Progenitor cell of endocrine pancreas (in vitro differentiated cells): ENCODE results near the gene IMP3. TPM values are rescaled to one million over a fixed set of nuclear protein-coding genes. Genes with fewer than 3 reads are reported as not detected.
A peak's percentile ranks its signal among the peaks of the same experiment; 100 is the strongest.

Source experiments
- DNase-seq: peaks from one replicate; pipeline ENCODE4 v3.0.0; 2021; ENCODE audit warnings: low spot score; ENCODE audit not compliant: unreplicated experiment
- H3K27ac Mint-ChIP-seq: 2 replicates; pipeline ENCODE4 v1.8.0; 2021; ENCODE audit warnings: mild to moderate bottlenecking, moderate library complexity, mixed read lengths
- H3K27me3 Mint-ChIP-seq: 2 replicates; pipeline ENCODE4 v1.8.0; 2021; ENCODE audit warnings: mixed read lengths
- H3K36me3 Mint-ChIP-seq: 2 replicates; pipeline ENCODE4 v1.8.0; 2022; ENCODE audit warnings: mixed read lengths; ENCODE audit not compliant: insufficient read depth
- H3K4me1 Mint-ChIP-seq: 2 replicates; pipeline ENCODE4 v1.8.0; 2021; ENCODE audit warnings: low read depth, mixed read lengths
- H3K4me3 Mint-ChIP-seq: 2 replicates; pipeline ENCODE4 v1.8.0; 2021; ENCODE audit warnings: low read depth, mild to moderate bottlenecking, moderate library complexity, mixed read lengths
- H3K9me3 Mint-ChIP-seq: 2 replicates; pipeline ENCODE4 v1.8.0; 2021; ENCODE audit warnings: low read depth, mixed read lengths
- total RNA-seq: library from RNA; stranded (reverse); gene quantifications from 2 replicates; pipeline ENCODE4 v1.2.1, GENCODE V29; 2021
- TF ChIP-seq, protein P1 (sequence below): fragments of 200-600 bp; sonication (generic); IDR thresholded peaks from one replicate; pipeline ENCODE4 v1.5.0; 2021; ENCODE audit warnings: antibody characterized with exemption, mild to moderate bottlenecking; ENCODE audit not compliant: unreplicated experiment

Gene IMP3
- total RNA-seq, 1 donor from 2014 or later = 54.0 TPM

DNA sequence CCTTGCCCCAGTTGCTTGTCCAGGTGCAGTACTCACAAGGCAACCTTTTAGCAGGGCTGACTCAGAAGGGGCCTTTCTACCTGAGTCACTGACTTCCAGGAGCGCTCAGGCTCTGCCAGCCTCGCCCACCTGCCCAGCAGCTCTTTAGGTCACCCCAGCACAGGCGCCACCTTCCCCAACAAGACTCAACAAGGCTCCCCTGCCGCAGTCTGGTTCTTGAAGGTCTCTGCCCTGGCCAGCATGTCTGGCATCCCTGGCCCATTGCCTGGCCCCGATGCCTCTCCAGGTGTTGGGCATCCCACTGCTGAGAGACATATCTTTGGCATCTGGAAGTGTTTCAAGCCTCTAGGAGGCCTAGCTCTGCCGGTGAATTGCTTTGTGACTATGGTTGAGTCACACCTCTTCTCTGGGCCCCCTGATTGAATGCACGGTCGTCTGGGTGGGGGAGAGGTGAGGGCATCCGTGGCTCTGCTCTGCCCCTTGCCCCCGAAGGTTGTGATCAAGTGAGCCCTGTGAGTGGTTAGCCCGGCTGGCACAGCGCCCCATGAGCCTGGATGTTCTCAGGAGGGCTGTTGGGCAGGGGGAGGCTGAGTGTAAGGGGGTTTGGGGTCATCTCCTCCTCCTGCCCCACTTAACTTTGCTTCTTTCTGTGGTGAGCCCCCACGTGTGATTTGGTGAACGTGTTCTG lies 29.3 kb upstream of the IMP3 start:
- H3K36me3 Mint-ChIP-seq = peaks cover 5% of the 10 kb centered on the region

DNA sequence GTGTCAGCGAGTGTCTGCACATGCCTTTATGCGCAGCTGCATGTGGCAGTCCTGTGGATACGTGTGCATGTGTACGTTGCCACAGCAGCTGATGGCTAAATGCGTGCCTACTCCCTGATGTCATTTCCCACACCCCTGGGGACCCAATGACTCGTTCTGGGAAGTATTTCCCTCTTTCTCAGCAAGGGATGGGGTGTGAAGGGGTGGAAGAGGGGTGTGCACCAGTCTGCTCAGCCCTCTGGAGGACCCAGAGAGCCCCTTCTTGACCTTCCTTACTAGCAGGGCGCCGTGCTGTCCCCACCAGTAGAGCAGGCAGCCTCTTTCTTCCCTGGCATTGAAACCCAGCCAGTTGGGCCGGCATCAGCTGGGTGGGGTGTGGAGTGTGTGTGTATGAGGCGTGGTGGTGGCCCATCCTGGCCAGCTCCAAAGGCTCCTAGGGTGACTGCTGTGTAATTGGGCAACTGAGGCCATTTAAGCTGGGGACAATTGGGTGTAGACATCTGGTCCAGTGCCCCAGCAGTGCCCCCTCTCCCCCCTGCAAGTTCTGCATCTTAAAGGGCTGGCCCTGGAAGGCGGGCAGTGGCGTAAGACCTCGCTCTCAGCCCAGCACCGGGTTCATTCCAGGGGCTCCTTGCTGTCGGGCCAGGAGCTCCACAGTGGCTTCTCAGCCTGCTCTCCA lies 26.9 kb upstream of the IMP3 start:
- Mint-ChIP-seq H3K27ac (peak overlapping the region; percentile 56), H3K36me3 (peaks cover 5% of the 10 kb centered on the region), H3K4me1 (peaks cover 38% of the 10 kb centered on the region), H3K27me3 (peaks cover 57% of the 10 kb centered on the region), H3K4me3 (no peak overlapping the region), H3K9me3 (no peaks in the 10 kb centered on the region)
- DNase-seq = no peak
- TF ChIP-seq, protein P1, sequence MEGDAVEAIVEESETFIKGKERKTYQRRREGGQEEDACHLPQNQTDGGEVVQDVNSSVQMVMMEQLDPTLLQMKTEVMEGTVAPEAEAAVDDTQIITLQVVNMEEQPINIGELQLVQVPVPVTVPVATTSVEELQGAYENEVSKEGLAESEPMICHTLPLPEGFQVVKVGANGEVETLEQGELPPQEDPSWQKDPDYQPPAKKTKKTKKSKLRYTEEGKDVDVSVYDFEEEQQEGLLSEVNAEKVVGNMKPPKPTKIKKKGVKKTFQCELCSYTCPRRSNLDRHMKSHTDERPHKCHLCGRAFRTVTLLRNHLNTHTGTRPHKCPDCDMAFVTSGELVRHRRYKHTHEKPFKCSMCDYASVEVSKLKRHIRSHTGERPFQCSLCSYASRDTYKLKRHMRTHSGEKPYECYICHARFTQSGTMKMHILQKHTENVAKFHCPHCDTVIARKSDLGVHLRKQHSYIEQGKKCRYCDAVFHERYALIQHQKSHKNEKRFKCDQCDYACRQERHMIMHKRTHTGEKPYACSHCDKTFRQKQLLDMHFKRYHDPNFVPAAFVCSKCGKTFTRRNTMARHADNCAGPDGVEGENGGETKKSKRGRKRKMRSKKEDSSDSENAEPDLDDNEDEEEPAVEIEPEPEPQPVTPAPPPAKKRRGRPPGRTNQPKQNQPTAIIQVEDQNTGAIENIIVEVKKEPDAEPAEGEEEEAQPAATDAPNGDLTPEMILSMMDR = no peak

More for the DNA sequence above, 29.3 kb upstream of the IMP3 start:
- Mint-ChIP-seq H3K27me3 (peaks cover 51% of the 10 kb centered on the region), H3K9me3 (no peaks in the 10 kb centered on the region), H3K4me3 (no peak overlapping the region), H3K27ac (no peak overlapping the region), H3K4me1 (peaks cover 41% of the 10 kb centered on the region)
- TF ChIP-seq, protein P1 = no peak
- no peak for DNase-seq

DNA sequence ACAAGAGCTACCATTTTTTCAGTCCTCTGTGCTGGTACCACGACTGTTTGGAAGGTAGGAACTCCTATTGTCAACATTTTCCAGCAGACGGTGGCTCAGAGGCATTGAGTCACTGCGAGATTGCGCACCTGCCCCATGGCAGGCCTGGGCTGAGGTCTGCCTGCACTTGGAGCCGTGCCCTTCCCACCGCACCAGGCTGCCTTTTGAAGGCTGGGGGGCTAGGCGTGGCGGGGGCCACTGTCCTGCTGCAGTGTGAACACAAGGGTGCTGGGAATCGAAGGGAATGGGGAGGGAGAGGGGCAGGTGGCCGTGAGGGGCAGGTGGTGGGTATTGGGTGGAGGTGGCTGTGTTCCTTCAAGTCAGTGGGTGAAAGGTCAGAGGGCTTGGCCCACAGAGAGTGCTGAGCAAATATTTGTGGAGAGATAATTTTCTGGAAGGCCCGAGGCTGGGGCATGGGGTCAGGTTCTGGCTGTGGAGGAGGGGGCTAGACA lies 24.0 kb upstream of the IMP3 start:
- peaks cover 36% of the 10 kb centered on the region for H3K4me1 Mint-ChIP-seq
- TF ChIP-seq, protein P1 = no peak
- H3K36me3 Mint-ChIP-seq = peaks cover 13% of the 10 kb centered on the region
- H3K4me3 Mint-ChIP-seq = peak overlapping the region; percentile 54
- peak overlapping the region; percentile 40 for H3K27ac Mint-ChIP-seq
- H3K9me3 Mint-ChIP-seq = no peaks in the 10 kb centered on the region
- DNase-seq = peak; percentile 30
- H3K27me3 Mint-ChIP-seq = peaks cover 59% of the 10 kb centered on the region

DNA sequence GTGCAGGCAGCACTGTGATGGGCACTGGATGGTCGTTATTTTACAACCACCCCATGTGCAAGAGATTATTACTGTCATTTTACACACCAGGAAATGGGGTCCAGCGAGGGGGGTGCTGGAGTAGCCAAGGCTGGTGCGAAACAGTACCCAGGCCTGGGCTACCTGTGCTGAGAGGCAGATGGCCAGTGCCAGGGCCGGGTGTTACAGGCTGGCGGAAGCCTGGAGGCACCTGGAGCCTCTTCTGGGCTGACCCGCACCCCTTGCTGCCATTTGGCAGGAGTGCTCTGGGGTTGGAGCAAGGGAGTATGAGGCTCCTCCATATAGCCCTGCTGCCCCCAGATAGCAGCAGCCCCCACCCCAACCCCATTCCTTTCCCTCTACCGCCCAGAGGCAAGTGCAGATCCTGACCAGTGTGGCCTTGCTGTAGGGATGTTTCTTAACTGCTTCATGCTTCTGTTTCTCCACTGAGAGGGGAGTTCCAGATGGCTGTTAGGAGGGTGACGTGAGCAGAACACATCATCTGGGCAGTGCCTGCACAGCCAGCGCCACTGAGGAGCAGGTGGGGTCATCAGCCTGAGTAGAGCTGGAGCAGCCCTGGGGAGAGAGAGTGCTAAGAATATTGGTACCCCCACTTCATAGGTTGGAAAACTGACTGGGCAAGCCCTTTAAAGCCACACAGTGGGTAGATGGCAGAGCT lies 22.9 kb upstream of the IMP3 start:
- Mint-ChIP-seq H3K4me3 (no peak overlapping the region), H3K36me3 (peaks cover 20% of the 10 kb centered on the region), H3K27me3 (peaks cover 60% of the 10 kb centered on the region), H3K27ac (peak overlapping the region; percentile 73), H3K9me3 (no peaks in the 10 kb centered on the region), H3K4me1 (peaks cover 36% of the 10 kb centered on the region)
- no peak for DNase-seq
- TF ChIP-seq, protein P1 = no peak

DNA sequence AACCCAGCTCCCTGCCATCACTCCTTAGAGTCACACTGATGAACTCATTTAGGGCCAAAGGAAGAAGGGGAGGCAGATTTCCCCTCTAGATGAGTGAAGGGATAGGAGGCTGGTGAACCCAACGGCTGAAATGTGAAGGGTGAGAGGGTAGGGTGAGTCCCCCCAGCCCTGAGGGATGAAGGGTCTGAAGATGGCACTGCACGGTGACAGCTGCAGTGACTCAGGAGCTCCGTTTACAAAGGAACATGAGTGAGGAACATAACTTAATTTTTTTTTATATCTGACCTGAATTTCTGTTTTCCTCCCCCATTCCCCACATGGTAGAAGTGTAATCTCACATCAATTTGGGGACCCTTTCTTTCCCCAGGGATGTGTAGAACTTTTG lies 21.7 kb upstream of the IMP3 start:
- Mint-ChIP-seq H3K27me3 (peaks cover 57% of the 10 kb centered on the region), H3K4me3 (no peak overlapping the region), H3K9me3 (no peaks in the 10 kb centered on the region), H3K4me1 (peaks cover 31% of the 10 kb centered on the region), H3K27ac (no peak overlapping the region), H3K36me3 (peaks cover 25% of the 10 kb centered on the region)
- DNase-seq = no peak
- TF ChIP-seq, protein P1 = no peak
